SJCRH30 (cell line): Measurements from ENCODE around the gene ZNF85. TPM values are rescaled to one million over a fixed set of nuclear protein-coding genes. Genes with fewer than 3 reads are reported as not detected.

Experiments used
- total RNA-seq: library from RNA; depleted of rRNA; stranded (reverse); fragments of >200 nt; shearing (Covaris generic); gene quantifications from 2 replicates; pipeline ENCODE4 v1.2.3, GENCODE V29; 2014; rRNA removed

ZNF85 gene
- total RNA-seq, 1 experiment from 2014 or later = 33.8 TPM

Other genes starting within 250 kb of the ZNF85 start
- gene ZNF66, start 146.9 kb upstream of the ZNF85 start, total RNA-seq = 13.5 and 17.4 TPM in 2 replicates
- 17.4 and 20.8 TPM in 2 replicates for gene ZNF430, start 97.4 kb downstream of the ZNF85 start, total RNA-seq
- 25.7 and 30.9 TPM in 2 replicates for gene ZNF714, start 159.0 kb downstream of the ZNF85 start, total RNA-seq
- gene ZNF431, start 218.8 kb downstream of the ZNF85 start, total RNA-seq = 21.1 and 26.0 TPM in 2 replicates